Naive thymus-derived CD4-positive, alpha-beta T cell (primary cell): ENCODE measurements around the gene PAPLN. TPM values are rescaled to one million over a fixed set of nuclear protein-coding genes. Genes with fewer than 3 reads are reported as not detected.
A peak's percentile ranks its signal among the peaks of the same experiment; 100 is the strongest.
"Not testable (repeated sequence)": the region's sequence is repeated elsewhere in the genome, so short reads cannot be mapped to it uniquely, and the experiment has no call there.

ENCODE experiments used
- ATAC-seq: fragments of 150-1000 bp; cut with Tn5 transposase; 2 replicates; pipeline ENCODE4 v1.10.0; 2021; ENCODE audit warnings: mild to moderate bottlenecking, moderate library complexity
- CTCF ChIA-PET: fragments of 350-600 bp; sonication (Branson Sonifier 250); formaldehyde crosslinking; loops from one replicate; lab custom pipeline; 2021; ENCODE audit warnings: antibody characterized with exemption; lab: Charles Lee
- POLR2A ChIA-PET: fragments of 350-600 bp; sonication (Branson Sonifier 250); formaldehyde crosslinking; loops from one replicate; lab custom pipeline; 2021; ENCODE audit warnings: antibody characterized with exemption, inconsistent platforms; lab: Charles Lee
- DNase-seq, 9 donors: peaks; one replicate each; pipeline versions ENCODE4 v3.0.0 to v3.0.0-alpha.2; 2020 to 2022; ENCODE audit warnings: mixed read lengths in 1 of 9
- H3K27ac ChIP-seq: one replicate; pipeline ENCODE4 v1.7.0; 2013; ENCODE audit warnings: mild to moderate bottlenecking, low read depth, low read length, moderate library complexity
- H3K27me3 ChIP-seq, 2 donors: one replicate each; pipeline ENCODE4 v1.7.0; 2013; ENCODE audit warnings: low read length in 2 of 2, mild to moderate bottlenecking in 2 of 2, moderate library complexity in 2 of 2; ENCODE audit not compliant: control insufficient read depth in 2 of 2, insufficient read depth in 2 of 2
- H3K36me3 ChIP-seq, 3 experiments: 1 replicate in 2 of 3; 2 replicates in 1 of 3; pipeline ENCODE4 v1.7.0; 2013; ENCODE audit warnings: low read length in 3 of 3, mild to moderate bottlenecking in 3 of 3, moderate library complexity in 1 of 3; ENCODE audit not compliant: insufficient read depth in 3 of 3, control insufficient read depth in 2 of 3
- H3K4me1 ChIP-seq, 2 donors: one replicate each; pipeline ENCODE4 v1.7.0; 2013; ENCODE audit warnings: low read length in 2 of 2, mild to moderate bottlenecking in 2 of 2, moderate library complexity in 1 of 2; ENCODE audit not compliant: control insufficient read depth in 2 of 2, insufficient read depth in 2 of 2
- H3K4me3 ChIP-seq: 2 replicates; pipeline ENCODE4 v1.7.0; 2013; ENCODE audit warnings: mild to moderate bottlenecking, low read length
- H3K9me3 ChIP-seq, 3 experiments: 1 replicate in 2 of 3; 2 replicates in 1 of 3; pipeline ENCODE4 v1.7.0; 2013; ENCODE audit warnings: low read length in 3 of 3; ENCODE audit not compliant: control insufficient read depth in 2 of 3
- H3K27ac Mint-ChIP-seq, 9 donors: one replicate each; pipeline ENCODE4 v1.8.0; 2020 to 2022; ENCODE audit warnings: mixed read lengths in 9 of 9, mild to moderate bottlenecking in 8 of 9, moderate library complexity in 5 of 9, inconsistent platforms in 2 of 9
- H3K27me3 Mint-ChIP-seq, 5 donors: one replicate each; pipeline ENCODE4 v1.8.0; 2021 to 2022; ENCODE audit warnings: mixed read lengths in 5 of 5, mild to moderate bottlenecking in 1 of 5
- H3K36me3 Mint-ChIP-seq, 5 donors: one replicate each; pipeline ENCODE4 v1.8.0; 2020 to 2022; ENCODE audit warnings: mixed read lengths in 5 of 5, mild to moderate bottlenecking in 3 of 5, inconsistent platforms in 1 of 5
- H3K4me1 Mint-ChIP-seq, 7 donors: one replicate each; pipeline ENCODE4 v1.8.0; 2020 to 2022; ENCODE audit warnings: mixed read lengths in 7 of 7, mild to moderate bottlenecking in 3 of 7, inconsistent platforms in 1 of 7
- H3K4me3 Mint-ChIP-seq, 10 donors: one replicate each; pipeline ENCODE4 v1.8.0; 2020 to 2022; ENCODE audit warnings: mild to moderate bottlenecking in 10 of 10, mixed read lengths in 10 of 10, moderate library complexity in 6 of 10, inconsistent platforms in 2 of 10
- H3K9me3 Mint-ChIP-seq, 11 donors: one replicate each; pipeline ENCODE4 v1.8.0; 2020 to 2022; ENCODE audit warnings: mixed read lengths in 11 of 11, mild to moderate bottlenecking in 4 of 11, inconsistent platforms in 1 of 11, moderate library complexity in 1 of 11
- intact Hi-C, 2 donors: fragments of 100-400 bp; cut with micrococcal nuclease; formaldehyde crosslinking; loops; one replicate each; pipeline ENCODE4 v1.15.1; 2023
- polyA plus RNA-seq, 2 donors: library from polyadenylated mRNA; unstranded; fragments of 300-500 nt; fragmentation: Illumina TruSeq; gene quantifications; one replicate each; pipeline ENCODE4 v1.2.3, GENCODE V29; 2021
- total RNA-seq, 6 experiments: library from RNA in 5 of 6; stranded (reverse) in 5 of 6; gene quantifications; 1 replicate in 5 of 6; 2 replicates in 1 of 6; pipeline ENCODE4 v1.2.3 and lab custom pipeline; 2021 to 2026

PAPLN gene
- 1 to 10 TPM in 2 of 5 experiments, under 1 TPM in 3; 0.08 to 1.4 (median 0.41) TPM for total RNA-seq
- under 1 TPM; 0.44 to 0.48 TPM for polyA plus RNA-seq
- not detected for total RNA-seq (lab: John Stamatoyannopoulos, UW)

DNA sequence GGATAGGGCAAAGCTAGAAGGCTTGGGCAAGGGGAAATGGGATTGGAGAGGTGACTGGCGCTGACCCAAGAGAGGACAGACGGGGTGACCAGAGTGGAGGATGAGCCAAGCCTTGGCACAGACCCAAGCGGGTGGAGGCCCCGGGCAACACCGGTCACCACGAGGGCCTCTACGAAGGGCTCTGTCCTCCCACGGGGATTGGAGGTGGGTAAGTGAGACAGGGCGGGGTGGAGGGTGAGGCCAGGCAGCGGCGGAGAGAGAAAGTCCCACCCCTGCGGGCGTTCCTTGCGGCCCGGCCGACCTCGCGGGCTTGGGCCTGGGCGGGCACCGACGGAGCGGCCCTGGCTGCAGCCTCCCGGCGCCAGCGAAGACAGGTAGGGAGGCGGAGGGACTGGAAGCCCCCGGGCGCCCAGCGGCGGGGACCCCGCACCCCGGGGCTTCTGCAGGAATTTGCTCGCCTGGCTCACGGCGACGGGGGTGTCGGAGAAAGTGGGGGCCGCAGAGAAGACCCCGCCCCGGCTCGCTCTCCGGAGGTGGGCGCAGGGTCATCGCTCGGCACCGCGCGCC, at the start of gene PAPLN:
Gene PAPLN, plus strand, starts transcription at position 288 of the 567 bp plus-strand sequence. CDS start 2,273 bp downstream, outside the sequence.
- no peak within 1 kb of the TSS for H3K27ac Mint-ChIP-seq
- no peak within 1 kb of the TSS for H3K27ac ChIP-seq
- ChIA-PET POLR2A (no interaction called here), CTCF (no interaction called here)
- peaks cover 6 to 21% (median 16%) of the 10 kb centered on the region in 7 donors for H3K4me1 Mint-ChIP-seq
- H3K27me3 Mint-ChIP-seq: peaks cover 67 to 85% (median 71%) of the 10 kb centered on the region in 5 donors
- H3K36me3 Mint-ChIP-seq: peaks cover 0 to 5% (median 0%) of the 10 kb centered on the region in 5 donors
- no peak for DNase-seq
- ATAC-seq: peak; percentile 62
- H3K9me3 ChIP-seq: no peaks in the 10 kb centered on the region
- no peak within 1 kb of the TSS for H3K4me3 ChIP-seq
- H3K4me3 Mint-ChIP-seq: peak within 1 kb of the TSS in 9 of 10 donors; percentile 13 to 86 (median 62)
- no peaks in the 10 kb centered on the region for H3K36me3 ChIP-seq
- intact Hi-C loops: no loop called here
- H3K9me3 Mint-ChIP-seq: no peaks in the 10 kb centered on the region
- no peaks in the 10 kb centered on the region for H3K4me1 ChIP-seq
- H3K27me3 ChIP-seq: peaks cover 0 to 8% of the 10 kb centered on the region in 2 donors

DNA sequence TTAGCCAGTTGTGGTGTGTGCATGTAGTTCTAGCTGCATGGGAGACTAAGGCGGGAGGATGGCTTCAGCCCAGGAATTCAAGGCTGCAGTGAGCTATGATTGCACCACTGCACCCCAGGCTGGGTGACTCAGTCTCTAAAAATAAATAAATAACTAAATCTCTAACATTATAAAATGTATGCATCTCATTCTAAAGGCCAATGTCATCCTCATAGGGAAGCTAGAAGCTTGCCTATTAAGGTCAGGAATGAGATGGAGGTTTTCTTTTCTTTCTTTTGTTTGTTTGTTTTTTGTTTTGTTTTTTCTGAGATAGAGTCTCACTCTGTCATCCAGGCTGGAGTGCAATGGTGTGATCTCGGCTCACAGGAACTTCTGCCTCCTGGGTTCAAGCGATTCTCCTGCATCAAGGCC, 48.8 kb upstream of the PAPLN start:
- no peaks in the 10 kb centered on the region for H3K9me3 ChIP-seq
- H3K4me1 Mint-ChIP-seq: peaks cover 0 to 3% (median 0%) of the 10 kb centered on the region in 7 donors
- ChIA-PET POLR2A (no interaction called here), CTCF (interaction anchor here (0.6 kb wide), 1 partner anchor 235 kb away, joined by 7 read pairs; no protein-coding TSS in a partner anchor)
- DNase-seq (no peak), ATAC-seq (no peak)
- H3K4me3 ChIP-seq: no peak overlapping the region
- no peak overlapping the region for H3K4me3 Mint-ChIP-seq
- H3K27me3 Mint-ChIP-seq: no peaks in the 10 kb centered on the region
- H3K4me1 ChIP-seq: no peaks in the 10 kb centered on the region
- no peak overlapping the region for H3K27ac ChIP-seq
- no peak overlapping the region for H3K27ac Mint-ChIP-seq
- H3K36me3 ChIP-seq: peaks cover 0 to 46% (median 4%) of the 10 kb centered on the region in 3 experiments
- H3K36me3 Mint-ChIP-seq: peaks cover 0 to 43% (median 22%) of the 10 kb centered on the region in 5 donors
- intact Hi-C loops: no loop called here
- no peaks in the 10 kb centered on the region for H3K9me3 Mint-ChIP-seq
- no peaks in the 10 kb centered on the region for H3K27me3 ChIP-seq

DNA sequence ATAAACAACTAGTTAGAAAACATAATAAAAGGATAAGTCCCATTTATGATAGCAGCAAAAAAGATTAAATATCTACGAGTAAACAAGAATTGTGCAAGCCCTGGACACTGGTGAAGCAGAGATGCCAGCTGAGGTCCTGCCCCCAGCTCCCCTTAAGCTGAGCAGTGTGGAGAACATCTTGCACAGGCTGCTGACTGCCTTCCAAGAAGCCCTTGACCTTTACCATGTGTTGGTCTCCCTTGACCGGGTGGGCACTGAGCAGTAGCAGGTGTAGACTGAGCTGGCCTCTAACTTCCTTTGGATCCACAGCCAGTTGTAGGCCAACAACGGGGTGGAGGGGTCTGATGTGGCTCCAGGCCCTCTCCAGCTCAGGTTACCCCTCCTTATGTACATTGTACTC, 47.7 kb upstream of the PAPLN start:
- CTCF ChIA-PET: no interaction called here
- peaks cover 0 to 45% (median 27%) of the 10 kb centered on the region in 5 donors for H3K36me3 Mint-ChIP-seq

GRCh38 chr14:73191441-73191840, 45.9 kb upstream of the PAPLN start:
- Histone ChIP-seq H3K27me3 (no peaks in the 10 kb centered on the region), H3K9me3 (no peaks in the 10 kb centered on the region), H3K27ac (no peak overlapping the region), H3K36me3 (peaks cover 0 to 70% (median 4%) of the 10 kb centered on the region in 3 experiments), H3K4me3 (no peak overlapping the region), H3K4me1 (no peaks in the 10 kb centered on the region)
- intact Hi-C loops: no loop called here
- ChIA-PET CTCF (no interaction called here), POLR2A (no interaction called here)
- Mint-ChIP-seq H3K9me3 (no peaks in the 10 kb centered on the region), H3K27me3 (no peaks in the 10 kb centered on the region), H3K4me1 (peaks cover 0 to 3% (median 0%) of the 10 kb centered on the region in 7 donors), H3K4me3 (no peak overlapping the region), H3K36me3 (peaks cover 0 to 55% (median 32%) of the 10 kb centered on the region in 5 donors), H3K27ac (no peak overlapping the region)
- ATAC-seq (no peak), DNase-seq (no peak)

More for the DNA sequence above, 47.7 kb upstream of the PAPLN start:
- Mint-ChIP-seq H3K4me3 (no peak overlapping the region), H3K9me3 (no peaks in the 10 kb centered on the region), H3K27me3 (no peaks in the 10 kb centered on the region), H3K4me1 (peaks cover 0 to 3% (median 0%) of the 10 kb centered on the region in 7 donors), H3K27ac (peak overlapping the region in 1 of 9 donors; percentile 54)
- Histone ChIP-seq H3K4me3 (no peak overlapping the region), H3K9me3 (no peaks in the 10 kb centered on the region), H3K27me3 (no peaks in the 10 kb centered on the region), H3K4me1 (no peaks in the 10 kb centered on the region), H3K36me3 (peaks cover 0 to 57% (median 4%) of the 10 kb centered on the region in 3 experiments), H3K27ac (no peak overlapping the region)
- POLR2A ChIA-PET: no interaction called here
- intact Hi-C loops: no loop called here
- no peak for DNase-seq
- ATAC-seq: no peak

- CTCF ChIA-PET: not testable (repeated sequence)
- peaks cover 0 to 71% (median 4%) of the 10 kb centered on the region in 3 experiments for H3K36me3 ChIP-seq
Observed at GRCh38 chr14:73194306-73194705, 43.0 kb upstream of the PAPLN start.

DNA sequence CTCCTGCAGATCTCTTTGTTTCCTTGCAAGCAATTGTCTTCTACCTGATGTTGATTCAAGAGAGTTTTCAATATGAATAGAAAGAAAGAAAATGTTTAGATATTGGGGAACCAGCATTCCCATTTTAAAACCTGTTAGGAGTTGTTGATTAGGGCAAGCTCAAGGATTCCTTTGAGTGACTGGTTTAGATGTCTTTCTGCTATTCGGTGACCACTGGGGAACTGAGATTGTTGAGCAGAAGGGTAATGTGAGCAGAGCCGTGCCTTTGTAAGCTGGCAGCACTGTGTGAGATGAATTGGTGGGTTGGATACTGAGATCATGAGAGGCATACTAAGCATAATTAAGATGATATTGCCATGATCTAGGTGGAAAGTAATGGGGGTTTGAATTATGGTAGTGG, 39.1 kb upstream of the PAPLN start:
- Histone ChIP-seq H3K27me3 (no peaks in the 10 kb centered on the region), H3K4me1 (no peaks in the 10 kb centered on the region), H3K27ac (no peak overlapping the region), H3K4me3 (no peak overlapping the region), H3K36me3 (peaks cover 0 to 57% (median 0%) of the 10 kb centered on the region in 3 experiments), H3K9me3 (no peaks in the 10 kb centered on the region)
- intact Hi-C loops: no loop called here
- POLR2A ChIA-PET: no interaction called here
- H3K9me3 Mint-ChIP-seq: peaks cover 0 to 2% (median 0%) of the 10 kb centered on the region in 11 donors
- CTCF ChIA-PET: interaction anchor here (0.5 kb wide), 1 partner anchor 20 kb away, joined by 3 read pairs; no protein-coding TSS in a partner anchor
- H3K36me3 Mint-ChIP-seq: peaks cover 12 to 53% (median 36%) of the 10 kb centered on the region in 5 donors
- no peaks in the 10 kb centered on the region for H3K27me3 Mint-ChIP-seq
- no peak overlapping the region for H3K4me3 Mint-ChIP-seq
- peaks cover 0 to 4% (median 0%) of the 10 kb centered on the region in 7 donors for H3K4me1 Mint-ChIP-seq
- DNase-seq (no peak), ATAC-seq (no peak)
- peak overlapping the region in 2 of 9 donors; percentile 6 to 25 for H3K27ac Mint-ChIP-seq

More at GRCh38 chr14:73194306-73194705, 43.0 kb upstream of the PAPLN start:
- H3K27ac ChIP-seq, H3K27me3 Mint-ChIP-seq, H3K4me3 ChIP-seq, H3K27ac Mint-ChIP-seq, H3K9me3 Mint-ChIP-seq, H3K4me1 Mint-ChIP-seq, H3K9me3 ChIP-seq, H3K4me3 Mint-ChIP-seq, H3K27me3 ChIP-seq, POLR2A ChIA-PET, H3K4me1 ChIP-seq, intact Hi-C loops, DNase-seq, ATAC-seq: not testable (repeated sequence)
- peaks cover 12 to 57% (median 34%) of the 10 kb centered on the region in 5 donors for H3K36me3 Mint-ChIP-seq
